IMR-90 (cell line): ENCODE results near the gene INO80E. TPM values are rescaled to one million over a fixed set of nuclear protein-coding genes. Genes with fewer than 3 reads are reported as not detected.
A peak's percentile ranks its signal among the peaks of the same experiment; 100 is the strongest.

Source experiments
- ATAC-seq: fragments of 200-7000 bp; cut with Tn5 transposase; 2 replicates; pipeline ENCODE4 v1.9.1; 2020; ENCODE audit warnings: low read depth, mild to moderate bottlenecking, moderate library complexity
- BruUV-seq: library from RNA; stranded (reverse); fragments of 400-500 nt; replicated peaks from 2 replicates; lab custom pipeline; 2021; lab: Mats Ljungman, UMichigan
- CTCF ChIA-PET: fragments of 300-600 bp; formaldehyde crosslinking; extraction: SDS; loops from one replicate; lab custom pipeline; 2021; ENCODE audit warnings: antibody characterized with exemption; lab: Yijun Ruan, JAX
- POLR2A ChIA-PET: fragments of 300-600 bp; sonication (Branson Sonifier 250); formaldehyde crosslinking; loops from one replicate; lab custom pipeline; 2022; ENCODE audit warnings: antibody characterized with exemption; ENCODE audit not compliant: unreplicated experiment; lab: Charles Lee
- DNase-seq: peaks from one replicate; pipeline ENCODE4 v3.0.0; 2013
- H2AFZ ChIP-seq: replicated peaks from 2 replicates; pipeline ENCODE3; 2013; ENCODE audit warnings: low read length, mild to moderate bottlenecking; ENCODE audit not compliant: poor library complexity
- H2AK5ac ChIP-seq: 2 replicates; pipeline ENCODE4 v1.6.1; 2013; ENCODE audit warnings: low read depth, low read length, inconsistent platforms
- H2AK9ac ChIP-seq: replicated peaks from 2 replicates; pipeline ENCODE3; 2013; ENCODE audit warnings: mild to moderate bottlenecking, low read depth, low read length, moderate library complexity; ENCODE audit not compliant: poor library complexity
- H2BK120ac ChIP-seq: 2 replicates; pipeline ENCODE4 v1.6.1; 2013; ENCODE audit warnings: low read depth, low read length, inconsistent platforms
- H2BK15ac ChIP-seq: 3 replicates; pipeline ENCODE4 v1.6.1; 2013; ENCODE audit warnings: low read depth, low read length, inconsistent platforms
- H2BK20ac ChIP-seq: 2 replicates; pipeline ENCODE4 v1.6.1; 2013; ENCODE audit warnings: low read depth, mild to moderate bottlenecking, inconsistent platforms, low read length, moderate library complexity
- H2BK5ac ChIP-seq: 2 replicates; pipeline ENCODE4 v1.6.1; 2013; ENCODE audit warnings: mild to moderate bottlenecking, low read depth, low read length, inconsistent platforms; ENCODE audit not compliant: poor library complexity, severe bottlenecking
- H3K14ac ChIP-seq: replicated peaks from 2 replicates; pipeline ENCODE4 v1.6.1; 2013; ENCODE audit warnings: low read depth, low read length, inconsistent platforms
- H3K18ac ChIP-seq: 2 replicates; pipeline ENCODE4 v1.6.1; 2013; ENCODE audit warnings: low read depth, low read length, control low read depth
- H3K23ac ChIP-seq: 2 replicates; pipeline ENCODE4 v1.6.1; 2013; ENCODE audit warnings: low read depth, low read length, inconsistent platforms
- H3K27ac ChIP-seq: 2 replicates; pipeline ENCODE4 v1.5.1; 2013; ENCODE audit warnings: mild to moderate bottlenecking, control low read depth, low read length; ENCODE audit not compliant: insufficient read depth
- H3K27me3 ChIP-seq: 2 replicates; pipeline ENCODE4 v1.6.1; 2013; ENCODE audit warnings: low read length; ENCODE audit not compliant: control insufficient read depth, insufficient read depth
- H3K36me3 ChIP-seq: 2 replicates; pipeline ENCODE4 v1.6.1; 2013; ENCODE audit warnings: low read length, mixed read lengths; ENCODE audit not compliant: control insufficient read depth, insufficient read depth
- H3K4ac ChIP-seq: 2 replicates; pipeline ENCODE4 v1.6.1; 2013; ENCODE audit warnings: low read depth, low read length, inconsistent platforms
- H3K4me1 ChIP-seq: 2 replicates; pipeline ENCODE4 v1.6.1; 2013; ENCODE audit warnings: low read length, mixed read lengths; ENCODE audit not compliant: control insufficient read depth, insufficient read depth
- H3K4me2 ChIP-seq: 2 replicates; pipeline ENCODE4 v1.6.1; 2013; ENCODE audit warnings: low read depth, mild to moderate bottlenecking, control low read depth, low read length, moderate library complexity
- H3K4me3 ChIP-seq: 2 replicates; pipeline ENCODE4 v1.5.1; 2013; ENCODE audit warnings: low read depth, mild to moderate bottlenecking, control low read depth, low read length, moderate library complexity; ENCODE audit not compliant: insufficient read depth
- H3K56ac ChIP-seq: 2 replicates; pipeline ENCODE4 v1.6.1; 2013; ENCODE audit warnings: low read length, inconsistent platforms; ENCODE audit not compliant: insufficient read depth; ENCODE audit errors: extremely low read depth
- H3K79me1 ChIP-seq, 2 experiments: 2 replicates each; pipeline ENCODE4 v1.6.1; 2013; ENCODE audit warnings: low read length in 2 of 2, inconsistent platforms in 1 of 2, low read depth in 1 of 2
- H3K9ac ChIP-seq: 2 replicates; pipeline ENCODE4 v1.6.1; 2013; ENCODE audit warnings: low read depth, low read length, control low read depth
- H3K9me1 ChIP-seq: 2 replicates; pipeline ENCODE4 v1.6.1; 2013; ENCODE audit warnings: low read length, inconsistent platforms; ENCODE audit not compliant: insufficient read depth
- H3K9me3 ChIP-seq: 2 replicates; pipeline ENCODE4 v1.6.1; 2013; ENCODE audit warnings: low read length; ENCODE audit not compliant: control insufficient read depth, insufficient read depth
- H4K20me1 ChIP-seq: 2 replicates; pipeline ENCODE4 v1.6.1; 2013; ENCODE audit warnings: low read length, inconsistent platforms; ENCODE audit not compliant: insufficient read depth
- H4K5ac ChIP-seq: 2 replicates; pipeline ENCODE4 v1.6.1; 2013; ENCODE audit warnings: mild to moderate bottlenecking, low read depth, low read length, control low read depth
- H4K8ac ChIP-seq, 2 experiments: 2 replicates each; pipeline ENCODE4 v1.6.1; 2013; ENCODE audit warnings: low read depth in 2 of 2, low read length in 2 of 2, control low read depth in 1 of 2, inconsistent platforms in 1 of 2
- H4K91ac ChIP-seq: 2 replicates; pipeline ENCODE4 v1.6.1; 2013; ENCODE audit warnings: low read depth, low read length, inconsistent platforms; ENCODE audit not compliant: insufficient read depth
- RFX5 ChIP-seq: IDR thresholded peaks from 2 replicates; pipeline ENCODE4 v1.8.0; 2012; ENCODE audit warnings: low read depth, mild to moderate bottlenecking, low read length, moderate library complexity
- USF2 ChIP-seq: fragments of 150-350 bp; IDR thresholded peaks from 2 replicates; pipeline ENCODE4 v1.6.1; 2017; ENCODE audit warnings: mild to moderate bottlenecking, antibody characterized with exemption, low read length, low read depth
- WGBS, 2 experiments: methylation state at CpG; one replicate each; pipeline versions ENCODE4 v1.1.5 to v1.1.7; 2013; ENCODE audit warnings: missing lambda C conversion rate in 2 of 2; ENCODE audit not compliant: insufficient read length in 1 of 2; ENCODE audit errors: extremely low coverage in 2 of 2; 5-methylcytosine and 5-hydroxymethylcytosine counted together
- dilution Hi-C: fragments of 300-500 bp; cut with HindIII; formaldehyde crosslinking; loops from one replicate; pipeline ENCODE4 v1.14.3; 2018; ENCODE audit warnings: low sequenced_read_pairs; ENCODE audit not compliant: unreplicated experiment
- in situ Hi-C: fragments of 300-500 bp; cut with MboI; formaldehyde crosslinking; loops from 3 replicates; pipeline ENCODE4 v1.14.3; 2019; ENCODE audit warnings: low sequenced_read_pairs, inconsistent platforms, mixed read lengths
- intact Hi-C: fragments of 100-400 bp; cut with micrococcal nuclease; formaldehyde crosslinking; loops from 2 replicates; pipeline ENCODE4 v1.10.0; 2022
- polyA plus RNA-seq, 3 experiments: library from polyadenylated mRNA; depleted of rRNA; stranded (reverse); fragments of >200 nt; gene quantifications; 2 replicates each; pipeline ENCODE4 v1.2.3, GENCODE V29; 2012; ENCODE audit warnings: low replicate concordance in 1 of 3
- total RNA-seq: library from RNA; depleted of rRNA; stranded (reverse); fragments of >200 nt; gene quantifications from 2 replicates; pipeline ENCODE4 v1.2.3, GENCODE V29; 2012

The INO80E gene
- total and polyA plus RNA-seq, 2 of the 4 experiments (the other 2 are of a cell fraction), result 40.9 to 42.1 TPM

GRCh38 chr16:29983420-29984136, 12.5 kb upstream of the INO80E start:
- peaks cover 11 to 25% of the 10 kb centered on the region in 2 experiments; a peak in 2 of 4 replicates for H3K79me1 ChIP-seq
- H3K4me2 ChIP-seq, result no peak overlapping the region
- POLR2A ChIA-PET, result no interaction called here
- CTCF ChIA-PET, result interaction anchor here (1.3 kb wide), 1 partner anchor 10 kb away, joined by 3 read pairs; the partner anchor contains the start of gene TAOK2
- no TSS peak for BruUV-seq
- no peak overlapping the region for H2BK20ac ChIP-seq
- no peak overlapping the region for H4K8ac ChIP-seq
- no peak overlapping the region for H3K14ac ChIP-seq
- ATAC-seq, result peak; percentile 76
- 87% methylated on average over 3 of the region's 12 CpGs; no CpG with 5 or more reads in 1 of the 2 experiments for WGBS, 2 experiments
- in situ Hi-C loops, result no loop called here
- no peak overlapping the region for H3K9ac ChIP-seq
- H2BK5ac ChIP-seq, result no peak overlapping the region
- DNase-seq, result peak; percentile 64
- H4K5ac ChIP-seq, result no peak overlapping the region
- H3K4me1 ChIP-seq, result no peaks in the 10 kb centered on the region
- H4K20me1 ChIP-seq, result no peaks in the 10 kb centered on the region; the same call in 1 of the 2 replicates
- no peak for TF ChIP-seq RFX5
- peak; percentile 65; the same call in 1 of the 2 replicates for TF ChIP-seq USF2
- no peak overlapping the region for H2BK120ac ChIP-seq
- H3K9me1 ChIP-seq, result 0 out of 2 replicates have a peak, but pooled peaks cover 3% of the 10 kb centered on the region
- peaks cover 84% of the 10 kb centered on the region for H3K36me3 ChIP-seq
- no peak overlapping the region for H2AFZ ChIP-seq
- no peak overlapping the region for H3K27ac ChIP-seq
- H3K18ac ChIP-seq, result no peak overlapping the region
- no peak overlapping the region for H3K56ac ChIP-seq
- H3K27me3 ChIP-seq, result no peaks in the 10 kb centered on the region
- no peak overlapping the region for H2AK9ac ChIP-seq
- H3K9me3 ChIP-seq, result no peaks in the 10 kb centered on the region
- H2AK5ac ChIP-seq, result no peak overlapping the region
- intact Hi-C loops, result no loop called here
- dilution Hi-C loops, result no loop called here
- H3K23ac ChIP-seq, result no peak overlapping the region
- H4K91ac ChIP-seq, result no peak overlapping the region
- no peak overlapping the region for H2BK15ac ChIP-seq
- H3K4ac ChIP-seq, result no peak overlapping the region
- H3K4me3 ChIP-seq, result no peak overlapping the region
